ENCODE data around the gene AKAP13. TPM values are rescaled to one million over a fixed set of nuclear protein-coding genes. Genes with fewer than 3 reads are reported as not detected.

AKAP13 gene
- total RNA-seq, 2 donors from 2014 or later: 87.3 to 106 TPM

DNA sequence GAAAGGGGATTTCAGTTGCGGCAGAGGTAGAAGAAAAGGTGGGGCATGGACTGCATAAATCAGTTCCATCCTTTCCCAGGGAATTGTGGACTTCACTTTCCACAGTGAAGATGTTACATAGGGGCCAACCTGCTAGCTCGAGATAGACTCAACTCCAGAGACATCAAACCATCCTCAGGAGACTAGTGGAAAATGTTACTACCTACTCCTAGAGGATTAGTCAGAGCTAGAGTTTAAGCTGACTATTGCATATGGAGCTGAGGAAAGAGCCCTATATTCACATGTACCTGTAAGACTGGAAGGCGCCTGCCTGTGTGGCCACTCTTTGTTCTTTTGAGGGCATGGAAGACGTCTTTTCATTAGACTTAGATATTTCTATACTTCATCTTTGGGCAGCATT is 345.2 kb downstream of the AKAP13 start:
- DNase-seq: no peak
- TF ChIP-seq, protein P1, sequence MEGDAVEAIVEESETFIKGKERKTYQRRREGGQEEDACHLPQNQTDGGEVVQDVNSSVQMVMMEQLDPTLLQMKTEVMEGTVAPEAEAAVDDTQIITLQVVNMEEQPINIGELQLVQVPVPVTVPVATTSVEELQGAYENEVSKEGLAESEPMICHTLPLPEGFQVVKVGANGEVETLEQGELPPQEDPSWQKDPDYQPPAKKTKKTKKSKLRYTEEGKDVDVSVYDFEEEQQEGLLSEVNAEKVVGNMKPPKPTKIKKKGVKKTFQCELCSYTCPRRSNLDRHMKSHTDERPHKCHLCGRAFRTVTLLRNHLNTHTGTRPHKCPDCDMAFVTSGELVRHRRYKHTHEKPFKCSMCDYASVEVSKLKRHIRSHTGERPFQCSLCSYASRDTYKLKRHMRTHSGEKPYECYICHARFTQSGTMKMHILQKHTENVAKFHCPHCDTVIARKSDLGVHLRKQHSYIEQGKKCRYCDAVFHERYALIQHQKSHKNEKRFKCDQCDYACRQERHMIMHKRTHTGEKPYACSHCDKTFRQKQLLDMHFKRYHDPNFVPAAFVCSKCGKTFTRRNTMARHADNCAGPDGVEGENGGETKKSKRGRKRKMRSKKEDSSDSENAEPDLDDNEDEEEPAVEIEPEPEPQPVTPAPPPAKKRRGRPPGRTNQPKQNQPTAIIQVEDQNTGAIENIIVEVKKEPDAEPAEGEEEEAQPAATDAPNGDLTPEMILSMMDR (IDR thresholded peaks at IDR 0.05): no peak
- H3K36me3 ChIP-seq: peaks cover 10% of the 10 kb centered on the region
- H3K27me3 ChIP-seq: no peaks in the 10 kb centered on the region
- H3K4me3 ChIP-seq: no peak overlapping the region
- intact Hi-C loops (cut with DNase I): loop anchor here (10.0 kb wide), 1 partner anchor 231 kb away; no protein-coding TSS in a partner anchor
- no peaks in the 10 kb centered on the region for H3K4me1 ChIP-seq
- no peak overlapping the region for H3K27ac ChIP-seq
- no peak overlapping the region for H3K9ac ChIP-seq (ENCODE audit: low read depth in 2 of 2, low read length in 2 of 2)
- H3K9me3 ChIP-seq: no peaks in the 10 kb centered on the region

DNA sequence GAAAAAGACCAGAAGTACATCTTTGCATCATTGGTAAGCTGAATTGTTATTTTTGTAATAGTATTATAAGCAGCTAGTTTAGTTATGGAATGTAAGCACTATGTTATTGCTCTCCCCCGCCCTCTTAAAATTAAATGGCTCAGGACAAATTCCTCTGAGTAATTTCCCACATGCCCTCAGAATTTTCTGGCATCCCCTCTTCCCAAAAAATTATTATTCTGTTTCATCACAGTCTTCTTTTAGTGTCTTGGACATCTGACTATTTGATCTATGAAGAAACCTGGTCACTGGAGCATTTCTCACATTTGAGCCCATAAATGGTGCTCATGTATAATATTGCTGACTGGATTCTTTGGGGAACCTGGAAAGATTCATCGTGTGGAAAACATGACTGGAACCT is 346.1 kb downstream of the AKAP13 start:
- TF ChIP-seq, protein P1 (IDR thresholded peaks at IDR 0.05): no peak
- H3K9me3 ChIP-seq: no peaks in the 10 kb centered on the region
- no peaks in the 10 kb centered on the region for H3K27me3 ChIP-seq
- no peak overlapping the region for H3K9ac ChIP-seq (ENCODE audit: low read depth in 2 of 2, low read length in 2 of 2)
- peaks cover 10% of the 10 kb centered on the region for H3K36me3 ChIP-seq
- no peak overlapping the region for H3K27ac ChIP-seq
- intact Hi-C loops (cut with DNase I): loop anchor here (10.0 kb wide), 1 partner anchor 232 kb away; no protein-coding TSS in a partner anchor
- no peak for DNase-seq
- H3K4me3 ChIP-seq: no peak overlapping the region
- no peaks in the 10 kb centered on the region for H3K4me1 ChIP-seq

DNA sequence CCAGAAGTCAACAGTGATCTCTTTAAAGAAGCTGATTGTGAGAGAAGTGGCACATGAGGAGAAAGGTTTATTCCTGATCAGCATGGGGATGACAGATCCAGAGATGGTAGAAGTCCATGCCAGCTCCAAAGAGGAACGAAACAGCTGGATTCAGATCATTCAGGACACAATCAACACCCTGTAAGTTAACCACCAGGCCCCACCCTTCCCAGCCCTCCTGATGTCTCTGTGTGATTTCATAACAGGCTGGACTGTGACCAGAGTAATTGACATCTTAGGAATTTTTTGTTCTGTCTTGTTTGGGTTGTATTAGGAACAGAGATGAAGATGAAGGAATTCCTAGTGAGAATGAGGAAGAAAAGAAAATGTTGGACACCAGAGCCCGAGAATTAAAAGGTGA is 346.7 kb downstream of the AKAP13 start:
- no peaks in the 10 kb centered on the region for H3K9me3 ChIP-seq
- peak overlapping the region; percentile 38 for H3K27ac ChIP-seq
- no peak overlapping the region for H3K4me3 ChIP-seq
- intact Hi-C loops (cut with DNase I): loop anchor here (10.0 kb wide), 1 partner anchor 232 kb away; no protein-coding TSS in a partner anchor
- no peak overlapping the region for H3K9ac ChIP-seq (ENCODE audit: low read depth in 2 of 2, low read length in 2 of 2)
- H3K27me3 ChIP-seq: no peaks in the 10 kb centered on the region
- no peaks in the 10 kb centered on the region for H3K4me1 ChIP-seq
- H3K36me3 ChIP-seq: peaks cover 13% of the 10 kb centered on the region
- TF ChIP-seq, protein P1 (IDR thresholded peaks at IDR 0.05): no peak
- DNase-seq: peak; percentile 49

DNA sequence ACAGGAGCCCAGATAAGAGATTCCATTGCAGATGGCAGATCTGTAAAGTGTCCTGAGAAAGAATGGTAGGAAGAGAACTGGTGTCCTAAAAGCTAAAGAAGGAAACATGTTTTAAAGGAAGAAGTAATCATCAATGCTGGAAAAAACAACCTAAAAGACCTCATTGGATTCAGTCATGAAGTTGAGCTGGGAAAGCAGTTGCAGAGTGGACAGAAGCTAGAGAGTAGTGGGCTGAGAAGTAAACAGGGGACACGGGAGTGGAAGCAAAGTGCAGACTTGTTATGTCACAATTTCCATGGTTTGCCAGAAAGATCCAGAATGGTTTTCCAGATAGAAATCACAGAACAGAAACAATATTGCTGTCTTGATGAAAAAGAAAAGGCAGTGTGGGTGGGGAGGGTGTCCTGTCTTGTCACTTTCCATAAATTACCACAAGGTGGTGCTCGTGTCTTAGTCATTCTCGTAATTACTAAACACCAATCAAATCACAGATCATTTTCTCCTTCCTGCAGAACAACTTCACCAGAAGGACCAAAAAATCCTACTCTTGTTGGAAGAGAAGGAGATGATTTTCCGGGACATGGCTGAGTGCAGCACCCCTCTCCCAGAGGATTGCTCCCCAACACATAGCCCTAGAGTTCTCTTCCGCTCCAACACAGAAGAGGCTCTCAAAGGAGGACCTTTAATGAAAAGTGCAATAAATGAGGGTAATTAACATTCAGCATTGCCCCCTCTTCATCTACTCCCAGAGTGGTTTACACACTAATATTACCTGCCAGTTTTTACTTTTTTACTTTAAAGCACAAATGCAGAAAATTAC is 349.8 kb downstream of the AKAP13 start:
- H3K4me3 ChIP-seq: no peak overlapping the region
- no peaks in the 10 kb centered on the region for H3K9me3 ChIP-seq
- no peak overlapping the region for H3K9ac ChIP-seq (ENCODE audit: low read depth in 2 of 2, low read length in 2 of 2)
- peak; percentile 70 for DNase-seq
- H3K27me3 ChIP-seq: no peaks in the 10 kb centered on the region
- TF ChIP-seq, protein P1 (IDR thresholded peaks at IDR 0.05): peak; percentile 82
- peaks cover 9% of the 10 kb centered on the region for H3K36me3 ChIP-seq
- H3K4me1 ChIP-seq: no peaks in the 10 kb centered on the region
- no peak overlapping the region for H3K27ac ChIP-seq
- intact Hi-C loops (cut with DNase I): loop anchor here (2.0 kb wide), 1 partner anchor 103 kb away; no protein-coding TSS in a partner anchor

DNA sequence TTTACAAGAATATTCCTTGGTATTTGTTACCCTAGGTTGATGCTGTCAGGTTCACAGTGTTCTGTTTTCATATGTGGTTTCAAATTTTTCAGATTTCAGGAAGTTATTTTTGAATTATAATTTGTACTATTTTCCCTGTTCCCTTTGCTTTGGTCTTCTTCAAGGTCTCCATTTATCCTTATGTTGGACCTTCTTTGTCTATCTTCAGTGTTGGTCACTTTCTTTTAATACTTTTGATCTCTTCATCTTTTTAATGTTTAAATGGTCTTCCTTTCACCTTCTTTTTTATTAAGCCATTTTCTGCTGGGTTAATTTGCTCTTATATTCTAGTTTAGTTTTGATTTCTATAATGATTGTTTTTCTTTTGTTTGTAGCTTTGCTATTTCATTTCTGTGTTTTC is 353.0 kb downstream of the AKAP13 start:
- Histone ChIP-seq H3K27ac (no peak overlapping the region), H3K9ac (ENCODE audit: low read depth in 2 of 2, low read length in 2 of 2) (no peak overlapping the region), H3K36me3 (peaks cover 19% of the 10 kb centered on the region), H3K4me3 (no peak overlapping the region), H3K4me1 (no peaks in the 10 kb centered on the region), H3K27me3 (no peaks in the 10 kb centered on the region), H3K9me3 (no peaks in the 10 kb centered on the region)
- intact Hi-C loops (cut with DNase I): no loop called here
- TF ChIP-seq, protein P1 (IDR thresholded peaks at IDR 0.05): no peak
- DNase-seq: no peak
